OCI-M1 (cell line): Measurements from ENCODE around the gene RBM20.
"Not testable (repeated sequence)": the region's sequence is repeated elsewhere in the genome, so short reads cannot be mapped to it uniquely, and the experiment has no call there.

Experiments
- DNase-seq: peaks from one replicate; lab custom pipeline; 2025; lab: John Stamatoyannopoulos, UW

The RBM20 gene

DNA sequence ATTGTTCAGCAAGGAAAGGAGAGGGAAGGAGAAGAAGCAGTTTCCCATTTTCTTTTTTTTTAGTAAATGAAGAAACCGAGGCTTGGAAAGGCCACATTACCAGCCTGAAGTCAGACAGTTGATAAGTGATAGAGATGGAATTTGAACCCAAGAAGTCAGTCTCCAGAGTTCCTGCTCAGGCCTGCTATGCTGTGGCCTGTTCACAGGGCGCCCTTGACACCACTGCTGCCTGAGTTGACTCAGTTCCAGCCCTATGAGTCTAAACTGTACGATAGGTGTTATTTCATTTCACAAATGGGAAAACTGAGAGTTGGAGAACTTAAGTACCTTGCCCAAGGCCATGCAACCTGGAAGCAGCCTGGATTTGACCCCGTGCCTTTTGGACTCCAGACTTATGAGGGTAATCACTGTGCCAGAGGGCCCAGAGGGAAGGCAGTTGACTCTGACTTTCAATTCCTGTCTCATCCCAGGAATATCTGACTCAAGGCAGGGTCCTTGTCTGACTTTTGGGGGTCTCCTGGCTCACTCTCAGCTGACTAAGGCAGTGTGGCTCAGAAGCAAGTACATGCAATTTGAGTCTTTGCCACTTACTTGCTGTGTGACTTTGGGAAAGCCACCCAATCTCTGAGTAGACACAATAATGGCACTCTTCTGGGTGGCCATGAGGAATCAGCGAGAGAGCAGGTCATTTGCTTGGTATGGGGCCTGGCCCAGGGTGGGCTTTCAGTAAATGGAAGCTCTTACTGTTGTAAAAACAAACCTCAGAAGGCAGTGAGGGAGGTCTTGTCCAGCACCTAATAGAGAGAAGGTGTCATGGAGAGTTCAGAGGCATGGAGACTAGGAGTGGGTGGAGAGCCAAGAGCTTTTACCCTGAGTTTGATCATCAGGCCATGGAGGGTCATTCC lies 17.9 kb upstream of the RBM20 start:
- DNase-seq, result no peak

DNA sequence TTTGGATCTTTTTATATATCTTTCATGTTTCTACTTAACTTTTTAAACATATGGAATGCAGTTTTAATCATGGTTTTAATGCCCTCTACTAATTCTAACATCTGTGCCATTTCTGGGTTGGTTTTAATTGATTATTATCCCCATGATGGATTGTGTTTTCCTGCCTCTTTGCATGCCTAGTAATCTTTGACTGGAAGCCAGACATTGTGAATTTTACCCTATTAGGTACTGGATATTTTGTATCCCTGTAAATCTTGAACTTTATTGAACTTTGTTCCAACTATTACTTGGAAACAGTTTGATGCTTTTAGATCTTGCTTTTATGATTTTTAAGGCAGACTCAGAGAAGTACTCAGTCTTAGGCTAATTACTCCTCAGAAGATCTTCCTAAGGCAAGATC lies 16.0 kb upstream of the RBM20 start:
- DNase-seq, result no peak

- no peak for DNase-seq
Measured at GRCh38 chr10:110629680-110630191, 14.4 kb upstream of the RBM20 start.

- no peak for DNase-seq
Measured at GRCh38 chr10:110631934-110632333, 12.2 kb upstream of the RBM20 start.

- no peak for DNase-seq
Measured at GRCh38 chr10:110632591-110633215, 11.4 kb upstream of the RBM20 start.

GRCh38 chr10:110634527-110635209 lies 9.5 kb upstream of the RBM20 start:
- DNase-seq, result no peak

DNA sequence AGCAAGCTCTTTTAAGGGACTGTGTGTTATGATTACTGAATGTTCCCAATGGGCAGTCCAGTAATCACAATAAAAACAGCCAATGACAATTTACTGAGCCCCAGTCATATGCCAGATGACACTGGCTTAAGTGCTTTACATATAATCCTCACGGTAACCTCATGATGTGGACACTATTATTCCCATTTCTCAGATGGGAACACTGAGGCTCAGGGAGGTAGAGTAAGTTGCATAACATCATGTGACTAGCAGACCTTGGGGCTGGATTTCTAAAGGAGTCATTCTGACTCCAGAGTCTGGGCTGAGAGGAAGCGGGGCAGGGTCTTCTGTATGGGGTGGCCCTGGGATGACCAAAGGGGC lies 7.6 kb upstream of the RBM20 start:
- DNase-seq, result no peak

- no peak for DNase-seq
Measured at GRCh38 chr10:110636932-110637557, 7.1 kb upstream of the RBM20 start.

DNA sequence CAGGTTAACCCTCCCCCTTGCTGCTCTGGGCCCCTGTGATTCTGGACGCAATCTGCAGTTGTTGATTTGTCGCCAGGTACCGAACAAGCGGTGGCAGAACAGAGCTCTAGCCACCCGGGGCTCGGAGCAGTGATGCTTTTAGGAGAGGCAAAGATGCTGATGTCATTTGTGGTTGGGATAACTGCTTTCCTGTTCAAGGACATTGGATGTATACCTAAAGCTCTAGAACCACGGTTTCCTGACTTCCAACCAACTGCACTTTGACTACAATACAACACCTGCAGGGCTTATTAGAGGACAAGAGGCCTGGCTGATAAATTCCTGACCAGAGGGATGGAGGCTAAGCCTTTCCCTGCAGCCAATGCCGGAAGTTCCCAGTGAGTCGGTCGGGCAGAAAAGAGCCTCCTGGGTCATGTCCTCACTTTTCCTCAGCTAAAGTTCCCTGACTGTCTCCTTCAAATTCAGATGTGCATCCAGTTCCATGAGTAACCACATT lies 6.5 kb upstream of the RBM20 start:
- no peak for DNase-seq

DNA sequence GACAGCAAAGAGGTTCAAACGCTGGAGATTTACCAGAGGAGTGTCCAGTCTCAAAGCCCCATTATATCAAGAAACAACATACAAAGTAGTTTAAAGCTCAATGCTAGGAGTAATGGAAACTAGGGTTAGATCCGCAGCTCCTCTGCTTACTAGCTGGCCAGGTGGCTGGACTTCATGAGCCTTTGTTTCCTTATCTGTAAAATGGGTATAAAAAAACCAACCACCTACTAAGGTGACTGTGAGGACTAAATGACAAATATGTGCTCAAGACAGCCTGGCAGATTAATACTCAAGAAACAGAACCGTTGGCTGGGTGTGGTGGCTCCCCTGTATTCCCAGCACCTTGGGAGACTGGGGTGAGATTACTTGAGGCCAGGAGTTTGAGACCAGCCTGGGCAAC lies 5.8 kb upstream of the RBM20 start:
- DNase-seq, result no peak

DNA sequence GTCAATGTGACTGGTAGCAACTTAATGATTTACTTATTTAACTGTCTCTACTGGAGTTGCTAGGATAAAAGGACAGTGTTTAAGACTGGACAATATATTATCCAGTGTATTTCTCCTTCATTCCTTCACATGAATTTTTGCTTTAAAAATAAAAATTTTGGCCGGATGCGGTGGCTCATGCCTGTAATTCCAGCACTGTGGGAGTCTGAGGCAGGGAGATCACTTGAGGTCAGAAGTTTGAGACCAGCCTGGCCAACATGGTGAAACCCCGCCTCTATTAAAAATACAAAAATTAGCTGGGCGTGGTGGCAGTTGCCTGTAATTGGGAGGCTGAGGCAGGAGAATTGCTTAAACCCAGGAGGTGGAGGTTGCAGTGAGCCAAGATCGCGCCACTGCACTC lies 5.1 kb upstream of the RBM20 start:
- not testable (repeated sequence) for DNase-seq

DNA sequence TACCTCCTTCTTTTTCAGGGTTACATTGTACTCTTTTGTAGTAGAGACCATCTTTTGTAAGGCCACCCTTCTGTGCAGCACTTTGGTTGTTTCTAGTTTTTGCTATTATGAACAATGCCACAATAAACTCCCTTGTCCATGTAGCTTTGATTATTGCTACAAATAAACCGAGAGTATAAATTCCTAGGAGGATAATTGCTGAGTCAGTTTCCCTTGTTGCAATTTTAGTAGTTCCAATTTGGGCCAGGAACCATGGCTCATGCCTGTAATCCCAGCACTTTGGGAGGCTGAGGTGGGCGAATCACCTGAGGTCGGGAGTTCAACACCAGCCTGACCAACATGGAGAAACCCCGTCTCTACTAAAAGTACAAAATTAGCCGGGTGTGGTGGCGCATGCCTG lies 4.3 kb upstream of the RBM20 start:
- DNase-seq, result not testable (repeated sequence)

DNA sequence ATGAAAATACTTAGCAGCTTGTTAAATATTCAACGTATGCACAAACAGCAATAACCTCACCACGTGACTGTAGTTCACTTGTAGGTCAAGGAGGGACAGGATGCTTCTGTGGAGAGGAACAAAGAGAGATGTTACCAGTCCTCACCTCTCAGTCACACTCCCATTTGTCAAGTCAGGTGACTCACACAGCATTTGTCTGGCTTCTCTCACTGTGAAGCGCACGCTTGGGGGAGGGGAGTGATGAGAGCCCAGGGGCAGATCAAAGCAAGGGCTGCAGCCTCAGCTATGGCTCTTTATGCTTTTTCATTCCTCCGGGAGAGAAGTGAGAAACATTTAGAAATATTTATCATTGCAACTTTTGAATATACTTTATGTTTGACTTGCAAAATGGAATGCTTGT lies 2.9 kb upstream of the RBM20 start:
- DNase-seq, result peak; percentile 23

DNA sequence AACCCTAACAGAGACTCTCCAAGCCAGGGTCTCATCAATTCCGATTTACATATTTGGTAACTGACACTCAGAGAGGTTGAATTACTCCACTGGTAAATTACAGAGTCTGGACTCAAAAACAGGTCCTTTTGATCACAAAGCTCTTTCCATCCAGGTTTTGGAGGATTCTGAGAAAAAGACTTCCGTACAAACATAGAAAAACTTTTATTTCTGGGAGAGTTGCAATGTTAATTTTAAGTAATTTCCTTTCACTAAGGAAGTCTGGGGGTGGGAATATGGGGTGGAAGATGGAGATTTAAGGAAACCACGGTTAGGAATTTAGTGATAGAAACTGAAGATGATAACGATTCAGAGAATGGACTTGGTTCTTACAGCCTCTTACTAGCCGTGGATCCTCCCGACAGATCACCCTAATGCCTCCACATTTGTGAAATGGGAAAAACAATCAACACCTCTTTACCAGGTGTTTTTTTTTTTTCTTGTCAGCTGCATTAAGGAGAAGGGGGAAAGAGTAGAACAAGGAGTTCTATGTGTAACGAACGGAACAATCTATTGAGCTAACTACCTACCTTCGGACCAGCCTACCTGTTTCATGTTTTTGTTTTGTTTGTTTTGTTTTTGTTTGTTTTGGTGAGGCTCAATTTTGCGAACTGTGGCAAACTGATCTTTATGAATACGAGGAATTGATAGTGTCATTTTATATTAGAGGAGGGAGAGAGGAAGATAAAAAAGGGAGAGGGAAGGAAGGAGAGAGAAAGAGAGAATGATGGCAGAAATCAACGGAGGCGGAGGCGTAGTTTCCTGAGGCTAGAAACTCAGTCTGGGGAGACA lies 1.7 kb upstream of the RBM20 start:
- DNase-seq, result no peak

DNA sequence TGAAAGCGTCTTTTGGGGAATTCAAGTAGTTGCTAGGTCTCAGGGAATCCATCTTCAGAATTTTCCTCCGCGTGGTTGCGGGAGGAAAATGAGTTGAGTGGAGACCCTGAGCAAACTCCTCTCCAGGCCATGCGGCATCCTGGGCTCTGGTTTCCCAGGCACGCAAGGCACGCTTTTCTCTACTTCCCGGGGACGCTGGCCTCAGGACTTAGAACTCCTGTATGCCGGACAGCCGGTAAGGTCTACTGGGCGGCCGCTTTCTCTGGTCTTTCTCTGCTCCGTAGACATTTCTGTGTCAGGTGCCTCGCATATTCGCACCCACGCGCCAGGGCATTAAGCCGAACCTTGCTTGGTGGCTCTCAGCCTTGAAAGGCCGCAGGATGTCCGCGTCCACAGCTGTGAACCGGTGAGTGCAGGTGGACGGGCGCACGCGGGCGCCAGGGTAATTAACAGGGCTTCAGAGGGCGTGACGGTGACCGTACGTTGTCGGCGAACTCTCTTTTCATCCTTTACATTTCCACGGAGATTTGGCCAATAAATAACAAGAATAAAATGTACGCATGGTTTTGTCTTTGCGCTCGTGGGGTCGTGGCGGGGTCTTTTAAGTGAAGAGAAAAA lies 992 bp upstream of the RBM20 start:
- no peak for DNase-seq

DNA sequence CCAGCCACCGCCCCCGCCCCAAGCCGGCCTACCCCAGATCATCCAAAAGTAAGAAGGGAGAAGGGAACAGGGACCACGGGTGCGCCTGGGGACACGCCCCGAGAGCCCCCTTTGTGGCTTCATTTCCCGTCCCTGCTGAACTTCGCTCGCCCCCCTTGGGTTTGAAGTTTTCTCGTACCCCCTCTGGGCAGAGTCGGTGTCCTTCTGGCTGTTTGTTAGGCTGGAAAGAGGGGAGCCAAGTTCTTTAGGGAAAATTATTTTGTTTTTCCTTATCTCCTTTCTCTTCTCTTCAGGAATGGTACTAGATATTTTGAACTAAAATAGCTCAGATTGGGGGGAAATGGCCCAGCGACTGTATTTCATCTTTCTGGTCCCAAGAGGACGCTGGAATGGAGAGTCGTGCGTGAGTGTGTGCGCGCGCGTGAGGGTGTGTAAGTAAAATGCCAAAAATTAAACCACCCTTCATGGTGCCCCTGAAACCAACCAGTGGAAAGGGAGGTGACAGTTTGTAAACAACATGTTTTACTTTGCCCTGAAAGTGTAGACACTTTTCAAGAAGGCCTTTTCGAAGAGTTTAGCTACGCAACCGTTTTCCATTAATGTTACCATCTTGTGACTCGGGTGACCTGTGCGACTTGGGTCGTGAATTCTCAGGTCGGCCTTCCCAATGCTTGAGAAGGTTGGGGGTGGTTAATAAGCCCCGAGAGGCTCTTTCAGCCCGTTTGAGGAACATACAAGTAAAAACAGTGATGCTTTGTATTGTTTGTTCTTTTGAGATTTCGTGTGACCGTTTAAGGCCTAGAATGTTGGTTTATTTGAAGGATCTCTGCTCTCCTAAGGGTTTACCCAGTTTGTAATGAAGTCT lies 694 bp downstream of the RBM20 start:
- DNase-seq, result no peak

- no peak for DNase-seq
Measured at GRCh38 chr10:110646417-110647135, 2.4 kb downstream of the RBM20 start.

DNA sequence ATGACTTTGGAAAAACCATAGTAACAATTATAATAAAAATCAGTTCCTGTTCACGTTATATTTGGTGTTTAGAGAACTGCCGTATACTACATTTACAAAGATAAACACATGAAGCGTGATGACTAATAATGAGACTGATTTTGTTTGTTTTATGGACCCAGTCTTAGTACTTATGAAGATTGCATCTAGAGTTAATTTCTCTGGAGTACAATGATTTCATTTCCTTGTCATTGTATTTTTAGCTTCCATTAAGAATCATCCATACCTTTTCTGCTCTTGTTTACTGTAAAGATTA lies 2.9 kb downstream of the RBM20 start:
- DNase-seq, result no peak

- no peak for DNase-seq
Measured at GRCh38 chr10:110648692-110649346, 4.7 kb downstream of the RBM20 start.
